ENCODE data around the gene OMA1. TPM values are rescaled to one million over a fixed set of nuclear protein-coding genes. Genes with fewer than 3 reads are reported as not detected.
"Not testable (repeated sequence)": the region's sequence is repeated elsewhere in the genome, so short reads cannot be mapped to it uniquely, and the experiment has no call there.

OMA1 gene
- total RNA-seq, 1 donor from 2014 or later = 8.8 TPM

DNA sequence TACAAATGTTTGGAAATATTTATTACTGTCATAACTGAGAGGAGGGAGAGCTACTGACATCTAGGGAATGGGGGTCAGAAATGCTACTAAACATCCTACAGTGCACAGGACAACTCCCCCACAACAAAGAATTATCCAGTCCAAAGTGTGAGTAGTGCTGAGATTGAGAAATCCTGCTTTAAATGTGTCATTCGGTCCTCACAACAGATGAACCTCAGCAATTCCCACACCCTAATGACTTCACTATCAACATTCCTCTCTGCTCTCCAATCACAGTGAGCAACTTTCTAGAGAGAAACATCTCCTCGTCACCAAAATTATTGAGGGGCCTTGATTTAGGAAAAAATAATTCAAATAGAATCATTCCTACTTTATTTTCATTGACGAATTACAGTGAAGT, 18.0 kb downstream of the OMA1 start:
- no peak for DNase-seq (ENCODE audit: low read depth, low spot score)

DNA sequence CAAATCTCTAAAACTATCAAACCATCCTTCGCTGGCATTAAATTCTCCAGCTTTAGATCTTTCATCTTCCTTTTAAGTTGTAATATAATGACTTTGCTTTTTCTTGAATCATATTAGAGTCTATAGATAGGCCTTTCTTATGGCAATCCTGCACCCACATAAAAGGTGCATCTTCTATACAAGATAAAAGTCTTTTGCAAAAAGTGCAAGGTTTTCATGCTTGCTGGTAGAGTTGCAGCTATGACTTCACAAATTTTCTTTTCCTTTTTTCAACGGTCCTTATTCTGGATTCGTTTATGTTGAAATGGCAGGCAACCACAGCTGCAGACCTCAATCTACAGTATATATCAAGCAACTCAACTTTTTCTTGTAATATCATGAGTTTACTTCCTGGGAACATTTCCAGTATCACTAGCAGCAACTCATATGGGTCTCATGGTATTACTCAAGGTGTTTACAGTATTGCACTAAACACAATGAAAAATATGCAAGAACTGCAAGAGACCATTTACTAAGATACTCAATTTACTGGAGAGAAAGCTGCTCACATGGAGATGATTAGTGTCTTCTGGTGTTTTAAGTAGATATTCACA, 22.1 kb downstream of the OMA1 start:
- DNase-seq (ENCODE audit: low read depth, low spot score) = no peak

DNA sequence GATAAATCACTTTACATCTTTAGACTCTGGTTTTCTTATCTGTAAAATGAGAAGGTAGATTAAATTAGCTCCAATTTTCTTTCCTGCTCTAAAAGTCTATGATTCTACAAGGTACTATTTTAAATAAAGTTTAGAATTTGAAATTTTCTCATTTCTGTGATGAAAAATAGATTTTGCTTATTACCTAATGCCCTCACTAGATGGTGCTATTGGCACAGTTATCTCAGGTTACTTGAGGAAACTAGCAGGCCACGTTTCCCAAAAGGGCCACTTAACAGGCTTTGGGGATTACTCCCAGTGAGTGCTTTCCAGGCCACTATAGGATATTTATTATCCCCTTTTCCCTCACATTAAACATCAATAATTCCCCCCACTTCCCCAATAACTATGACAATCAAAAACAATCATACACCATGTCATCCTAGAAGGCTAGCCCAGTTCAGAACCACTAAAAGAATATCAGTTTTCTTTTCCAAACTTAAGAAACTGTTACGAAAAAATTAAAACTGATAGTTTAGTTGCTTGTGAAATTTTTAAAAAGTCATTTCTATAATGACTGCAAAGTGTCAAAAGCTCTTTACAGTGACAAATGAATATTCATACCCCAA, 30.6 kb downstream of the OMA1 start:
- peak; percentile 52 for DNase-seq (ENCODE audit: low read depth, low spot score)

DNA sequence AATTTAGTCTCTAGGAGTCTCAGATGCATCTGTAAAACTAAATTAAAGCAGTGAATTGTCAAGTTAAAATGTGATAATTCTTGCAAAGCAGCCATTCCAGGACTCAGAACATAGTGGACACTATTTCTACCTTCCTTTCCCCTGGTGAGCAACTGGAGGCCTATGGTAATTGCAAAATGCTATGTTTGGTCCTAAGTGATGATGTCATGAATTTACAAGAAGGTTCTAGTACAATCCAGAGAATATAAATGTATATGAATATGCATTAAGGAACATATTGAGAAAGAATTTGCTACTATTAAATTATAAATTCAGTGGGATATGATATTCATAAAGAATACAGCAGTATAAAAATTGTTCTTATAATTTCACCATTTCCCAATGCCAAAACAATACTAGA, 32.6 kb downstream of the OMA1 start:
- no peak for DNase-seq (ENCODE audit: low read depth, low spot score)

DNA sequence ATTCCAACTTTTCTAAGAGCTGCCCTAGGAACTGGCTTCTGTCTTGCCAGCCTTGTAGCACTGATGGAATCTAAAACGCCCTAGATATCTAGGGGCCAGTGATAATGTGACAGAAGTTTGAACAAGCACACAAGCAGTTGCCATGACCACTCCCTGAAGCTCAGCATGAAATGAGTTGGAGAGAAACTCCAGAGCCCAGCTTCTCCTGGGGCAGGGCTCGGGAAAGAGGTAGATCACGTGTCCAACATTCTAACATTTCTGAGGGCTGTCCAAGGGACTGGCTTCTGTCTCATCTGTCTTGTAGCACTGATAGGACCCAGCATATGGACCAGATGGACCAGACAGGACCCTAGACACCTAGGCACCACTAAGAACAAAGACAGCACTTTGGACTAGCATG, 37.9 kb downstream of the OMA1 start:
- no peak for DNase-seq (ENCODE audit: low read depth, low spot score)

DNA sequence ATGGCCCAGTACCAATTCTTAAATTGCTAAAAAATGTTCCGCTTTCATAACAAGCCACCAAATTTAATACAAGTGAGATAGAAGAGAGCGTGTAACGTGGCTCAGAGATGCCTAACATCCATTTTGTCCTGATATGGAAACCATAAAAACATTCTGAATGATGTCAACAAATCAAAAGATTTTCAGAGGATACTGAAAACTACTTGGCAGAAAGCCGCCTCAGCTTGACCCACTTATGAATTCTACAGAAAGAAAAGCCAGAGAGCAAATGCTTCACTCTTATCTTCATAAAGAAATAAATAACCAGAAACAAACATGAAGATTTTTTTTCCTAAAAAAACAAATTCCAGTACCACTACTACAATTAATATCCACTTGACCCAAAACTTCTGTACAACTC, 41.2 kb downstream of the OMA1 start:
- no peak for DNase-seq (ENCODE audit: low read depth, low spot score)

DNA sequence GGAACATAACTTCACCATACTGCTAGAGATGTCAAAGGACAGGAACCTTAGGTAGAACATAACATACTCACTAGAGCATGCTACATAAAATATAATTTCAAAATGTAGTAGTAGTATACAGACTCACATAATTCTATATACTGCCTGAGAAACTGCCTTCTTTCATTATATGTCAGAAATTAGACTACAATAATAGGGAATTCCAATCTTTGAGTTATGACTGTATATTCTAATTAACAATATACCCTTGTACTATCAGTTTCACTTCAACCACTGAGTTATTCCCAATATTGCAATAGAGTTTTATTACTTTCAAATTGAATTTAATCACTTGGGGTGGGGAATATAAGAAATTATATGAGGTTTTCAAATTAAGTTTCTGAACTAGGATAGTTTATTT, 44.0 kb downstream of the OMA1 start:
- no peak for DNase-seq (ENCODE audit: low read depth, low spot score)

DNA sequence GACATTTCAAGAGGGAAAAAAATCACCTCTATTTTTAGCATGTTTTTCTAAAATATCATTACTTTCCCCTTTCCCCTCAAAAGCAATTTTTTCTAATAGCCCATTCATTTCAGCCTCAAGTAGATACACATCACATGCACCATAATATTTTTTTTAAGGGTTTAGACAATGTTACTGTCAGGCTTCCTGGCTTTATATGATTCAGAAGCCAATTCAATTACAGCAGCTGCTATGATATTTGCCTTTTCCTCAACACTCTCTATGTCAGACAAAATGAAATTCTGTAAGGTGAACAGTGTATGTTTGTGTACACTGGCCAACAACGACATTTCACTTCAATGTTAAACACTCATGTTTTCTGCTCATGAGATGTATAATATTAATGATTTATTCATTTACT, 46.5 kb downstream of the OMA1 start:
- no peak for DNase-seq (ENCODE audit: low read depth, low spot score)

DNA sequence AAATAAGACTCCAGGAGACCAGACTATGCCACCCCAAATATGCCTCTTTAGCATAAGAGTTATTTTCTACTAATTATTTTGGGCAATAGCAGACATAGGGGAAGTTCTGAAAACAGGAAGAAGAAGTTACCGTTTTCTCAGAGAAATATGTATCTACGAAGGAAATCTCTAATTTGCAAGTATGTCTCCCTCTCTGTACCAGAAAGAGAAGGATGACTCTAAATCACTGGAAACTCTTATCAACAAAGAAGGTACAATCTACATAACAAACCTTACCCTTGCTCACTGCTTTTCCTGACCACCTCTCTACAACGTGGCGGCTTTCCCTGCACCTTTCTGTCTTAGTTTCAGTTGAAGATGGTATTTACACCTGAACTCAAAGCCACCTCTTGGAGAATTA, 49.0 kb downstream of the OMA1 start:
- no peak for DNase-seq (ENCODE audit: low read depth, low spot score)

DNA sequence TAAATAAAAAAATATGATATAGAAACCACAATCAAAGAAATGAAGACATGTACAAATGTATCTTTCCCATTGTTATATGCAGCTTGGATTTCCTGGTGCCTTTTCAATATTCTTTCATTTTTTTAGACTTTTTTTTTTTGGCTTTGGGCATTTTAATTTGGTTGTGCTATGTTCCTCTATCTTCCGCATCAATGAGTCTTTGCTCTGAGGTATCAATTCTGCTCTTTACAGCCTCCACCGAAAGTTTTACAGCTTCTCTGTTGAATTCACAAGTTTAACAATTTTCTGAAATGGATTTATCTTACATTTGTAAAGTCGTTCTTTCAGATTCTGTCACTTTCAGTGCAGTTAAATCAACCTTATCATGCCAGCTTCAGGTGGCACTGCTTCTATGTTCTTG, 50.5 kb downstream of the OMA1 start:
- no peak for DNase-seq (ENCODE audit: low read depth, low spot score)

DNA sequence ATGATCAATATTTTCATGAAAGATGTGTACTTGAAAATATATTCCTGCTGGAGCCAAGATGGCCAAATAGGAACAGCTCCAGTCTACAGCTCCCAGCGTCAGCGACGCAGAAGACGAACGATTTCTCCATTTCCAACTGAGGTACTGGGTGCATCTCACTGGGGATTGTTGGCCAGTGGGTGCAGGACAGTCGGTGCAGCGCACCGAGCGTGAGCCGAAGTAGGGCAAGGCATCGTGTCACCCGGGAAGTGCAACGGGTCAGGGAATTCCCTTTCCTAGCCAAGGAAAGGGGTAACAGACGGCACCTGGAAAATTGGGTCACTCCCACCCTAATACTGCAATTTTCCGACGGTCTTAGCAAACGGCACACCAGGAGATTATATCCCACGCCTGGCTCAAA, 57.6 kb downstream of the OMA1 start:
- not testable (repeated sequence) for DNase-seq (ENCODE audit: low read depth, low spot score)

DNA sequence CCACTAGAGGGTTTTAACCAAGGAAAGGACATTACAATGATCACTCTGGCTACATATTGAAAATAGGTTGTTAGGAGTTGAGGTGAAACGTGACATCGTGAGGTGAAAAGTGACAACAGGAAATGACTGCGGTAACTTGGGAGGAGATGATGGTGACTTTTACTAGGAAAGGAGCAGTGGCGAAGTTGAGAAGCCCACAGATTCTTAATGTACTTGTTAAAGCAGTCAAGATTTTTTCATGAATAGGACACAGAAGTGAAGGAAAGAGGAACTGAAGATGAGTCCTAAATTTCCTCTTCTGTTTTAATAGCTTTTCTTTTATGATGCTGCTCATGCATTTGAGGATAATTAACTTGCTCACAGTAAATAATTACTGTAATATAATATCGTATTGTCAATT, 59.5 kb downstream of the OMA1 start:
- no peak for DNase-seq (ENCODE audit: low read depth, low spot score)

DNA sequence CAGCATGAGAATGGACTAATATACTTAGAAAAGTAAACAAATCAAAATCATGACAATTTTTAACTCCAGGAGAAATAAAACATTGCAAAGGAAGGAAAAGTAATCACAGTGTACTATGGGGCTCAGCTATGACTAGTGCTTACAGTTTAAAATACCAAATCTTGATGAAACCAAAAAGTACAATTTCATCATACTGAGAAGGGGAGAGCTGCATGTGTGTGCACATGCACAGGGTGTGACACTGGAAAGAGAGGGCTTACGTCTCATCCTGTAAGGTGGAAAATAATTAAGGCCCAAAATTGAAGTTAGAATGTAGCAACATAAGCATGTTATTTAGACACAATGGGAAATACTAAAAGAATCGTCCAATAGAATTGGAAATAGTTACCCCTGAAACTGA, 64.6 kb downstream of the OMA1 start:
- no peak for DNase-seq (ENCODE audit: low read depth, low spot score)

DNA sequence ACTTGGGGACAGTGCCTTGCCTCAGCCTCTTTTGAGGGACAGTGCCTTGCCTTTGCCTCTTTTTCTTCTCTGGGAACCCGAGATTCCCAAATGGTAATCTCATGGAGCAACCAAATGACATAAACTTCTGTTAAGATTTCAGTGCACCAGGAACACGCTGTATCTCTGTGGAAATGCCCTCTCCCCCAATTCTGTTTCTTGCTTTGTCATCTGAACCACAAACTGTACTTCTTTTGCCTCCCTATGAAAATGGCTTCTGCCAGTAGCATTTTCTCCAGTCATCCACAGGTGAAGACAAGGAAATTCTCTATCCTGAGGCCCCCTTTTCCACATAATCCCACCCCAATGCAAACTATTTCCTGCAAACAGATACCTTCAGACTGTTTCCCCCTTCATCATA, 66.3 kb downstream of the OMA1 start:
- no peak for DNase-seq (ENCODE audit: low read depth, low spot score)

DNA sequence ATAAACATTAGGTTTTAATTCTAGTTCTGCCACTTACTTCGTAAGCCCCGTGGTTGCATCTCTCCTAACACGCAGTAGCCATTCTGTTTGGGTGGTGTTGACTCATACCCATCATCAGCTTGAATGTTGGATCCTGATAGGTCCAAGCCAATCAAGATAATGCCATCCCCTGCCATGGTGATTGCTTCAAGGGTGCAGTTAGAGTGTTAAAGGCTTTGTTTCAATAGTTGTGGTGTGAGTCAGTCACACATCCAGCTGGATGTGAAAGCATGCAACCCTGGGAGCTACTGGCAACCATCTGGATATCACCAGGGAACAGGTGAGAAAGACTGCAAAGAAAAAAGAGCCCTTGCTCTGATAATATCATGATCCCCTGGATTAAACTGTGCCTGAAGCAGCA, 69.1 kb downstream of the OMA1 start:
- DNase-seq (ENCODE audit: low read depth, low spot score) = no peak

DNA sequence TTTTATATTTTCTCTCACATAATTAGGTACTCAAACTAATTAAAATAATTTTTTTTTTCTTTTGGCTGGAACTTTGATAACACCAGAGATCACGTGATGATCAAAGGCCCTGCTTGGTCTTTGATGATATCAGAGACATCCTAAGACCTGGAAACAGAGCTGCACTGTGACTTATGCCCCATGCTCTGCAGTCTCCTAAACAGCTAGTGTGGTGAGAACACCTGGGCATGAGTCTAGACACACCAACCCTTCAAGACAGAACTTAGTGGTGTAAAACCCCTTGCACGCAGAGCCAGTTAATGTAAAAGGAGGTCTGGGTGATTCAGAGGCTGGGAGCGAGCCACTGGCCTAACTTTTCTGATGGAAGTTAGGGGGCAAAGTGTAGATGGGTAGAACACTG, 70.3 kb downstream of the OMA1 start:
- no peak for DNase-seq (ENCODE audit: low read depth, low spot score)

DNA sequence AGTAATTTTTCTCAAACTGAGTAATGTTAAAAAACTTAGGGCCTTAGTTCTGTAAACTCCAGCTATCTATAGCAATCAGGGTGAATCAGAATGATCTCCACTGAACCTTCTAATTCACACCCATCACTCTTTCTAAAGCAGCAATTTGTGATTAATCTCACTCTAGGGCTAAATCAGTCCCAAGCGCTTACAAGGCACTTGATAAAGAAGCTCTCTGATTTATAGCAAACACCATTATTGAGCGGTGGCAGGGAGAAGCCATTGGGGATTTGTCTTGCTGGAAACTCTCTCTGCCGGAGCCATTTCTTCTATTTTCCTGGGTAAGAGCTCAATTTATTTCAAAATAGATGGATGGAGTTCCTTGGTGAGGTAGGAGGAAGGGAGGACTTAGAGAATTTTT, 77.0 kb downstream of the OMA1 start:
- no peak for DNase-seq (ENCODE audit: low read depth, low spot score)

DNA sequence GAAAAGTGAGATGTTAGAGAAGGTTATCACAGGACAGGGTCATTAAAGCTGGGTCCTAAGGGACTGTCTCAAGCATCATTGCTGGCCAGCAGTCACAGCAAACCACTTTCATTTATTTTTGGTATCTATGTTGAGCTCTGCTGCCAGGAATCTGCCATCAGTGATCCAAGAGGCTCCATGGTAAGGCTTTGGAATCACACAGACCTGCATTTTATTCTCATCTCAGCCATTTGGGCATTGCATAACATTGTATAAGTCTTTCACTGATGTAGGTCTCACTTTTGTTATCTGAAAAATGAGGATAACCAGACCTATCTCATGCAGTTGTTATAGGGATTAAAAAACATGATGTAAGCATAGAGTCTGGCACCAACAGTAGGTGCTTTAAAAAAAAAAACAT, 77.5 kb downstream of the OMA1 start:
- no peak for DNase-seq (ENCODE audit: low read depth, low spot score)

DNA sequence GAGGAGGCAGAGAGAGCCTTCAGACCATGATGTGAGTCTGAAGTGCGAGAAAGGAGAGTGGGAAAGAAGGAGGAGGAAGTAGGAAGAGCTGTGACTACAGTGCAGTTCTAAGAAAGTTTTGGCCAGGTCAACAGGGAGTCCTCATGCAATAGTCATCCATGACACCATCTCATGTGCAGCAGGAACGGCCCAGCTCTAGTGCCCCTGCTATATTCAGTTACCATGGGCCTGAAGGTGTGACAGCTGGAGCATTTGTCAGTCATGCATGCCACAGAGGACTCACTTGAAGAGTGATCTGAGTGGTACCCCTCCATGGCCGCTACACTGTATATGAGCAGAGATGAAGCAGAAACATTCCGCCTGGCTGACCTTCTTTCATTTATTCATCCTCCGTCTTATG, 77.9 kb downstream of the OMA1 start:
- DNase-seq (ENCODE audit: low read depth, low spot score) = no peak

DNA sequence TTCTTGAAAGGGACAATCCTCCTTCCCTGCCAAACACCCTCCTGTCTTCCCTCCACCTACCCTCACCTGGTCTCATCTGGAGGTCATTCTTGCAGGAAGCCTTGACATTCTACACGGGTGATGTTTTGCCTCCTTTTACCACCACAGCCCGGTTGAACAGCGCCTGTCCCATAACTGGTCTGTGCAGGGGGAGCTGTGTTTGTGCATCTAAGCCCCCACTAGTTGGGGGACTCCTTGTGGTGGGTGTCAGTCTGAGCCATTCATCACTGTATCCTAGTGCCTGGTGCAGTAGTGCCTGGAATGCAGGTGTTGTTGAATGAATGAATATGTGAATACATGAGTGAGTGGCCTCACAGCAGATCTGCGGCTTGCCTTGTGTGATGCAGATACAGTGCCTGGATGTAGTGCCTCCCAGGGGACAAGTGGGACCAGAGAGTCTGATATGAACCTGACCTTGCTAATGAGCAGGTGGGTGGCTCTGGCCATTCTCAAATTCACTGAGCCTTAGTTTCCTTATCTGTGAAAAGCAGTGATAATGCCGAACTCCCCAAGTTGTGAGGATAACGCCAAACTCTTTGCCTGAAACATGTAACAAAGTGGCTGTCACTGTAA, 79.8 kb downstream of the OMA1 start:
- DNase-seq (ENCODE audit: low read depth, low spot score) = no peak

DNA sequence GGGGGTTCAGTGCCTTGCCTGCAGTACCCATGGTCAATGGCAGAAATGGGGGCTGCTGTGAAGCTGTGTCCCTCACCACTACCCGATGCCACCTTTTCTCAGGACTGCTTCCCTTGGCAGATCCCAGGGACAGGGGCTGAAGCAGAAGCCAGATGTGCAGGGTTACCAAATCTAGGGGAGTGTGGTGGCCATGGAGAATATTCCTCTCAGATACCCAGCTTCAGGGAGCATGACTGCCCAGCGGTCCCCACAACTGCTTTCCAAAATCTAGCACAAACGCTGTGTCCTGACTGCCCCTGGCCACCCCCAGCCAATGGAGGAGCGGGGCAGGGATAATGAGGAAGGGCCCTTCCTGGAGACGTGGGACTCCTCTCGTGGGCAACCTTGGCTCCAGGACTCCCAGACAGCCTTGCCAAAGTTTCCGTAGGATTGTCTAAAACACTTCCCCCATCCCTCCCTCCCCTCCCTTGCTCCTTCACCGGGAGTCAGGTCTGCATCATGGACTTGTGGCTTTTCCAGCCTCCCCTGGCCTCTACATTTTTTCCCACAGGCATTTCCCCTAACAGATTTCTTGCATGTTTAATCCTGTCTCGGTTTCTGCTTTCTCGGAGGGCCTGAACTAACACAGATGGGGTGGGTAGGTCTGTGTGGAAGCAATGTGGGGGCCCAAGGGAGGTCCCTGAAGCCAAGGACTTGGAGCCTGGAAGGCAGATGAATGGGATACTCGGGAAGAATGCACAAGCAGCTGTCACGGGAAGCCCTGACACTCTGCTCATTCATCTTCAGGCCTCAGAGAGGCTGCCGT, 80.5 kb downstream of the OMA1 start:
- DNase-seq (ENCODE audit: low read depth, low spot score) = no peak

DNA sequence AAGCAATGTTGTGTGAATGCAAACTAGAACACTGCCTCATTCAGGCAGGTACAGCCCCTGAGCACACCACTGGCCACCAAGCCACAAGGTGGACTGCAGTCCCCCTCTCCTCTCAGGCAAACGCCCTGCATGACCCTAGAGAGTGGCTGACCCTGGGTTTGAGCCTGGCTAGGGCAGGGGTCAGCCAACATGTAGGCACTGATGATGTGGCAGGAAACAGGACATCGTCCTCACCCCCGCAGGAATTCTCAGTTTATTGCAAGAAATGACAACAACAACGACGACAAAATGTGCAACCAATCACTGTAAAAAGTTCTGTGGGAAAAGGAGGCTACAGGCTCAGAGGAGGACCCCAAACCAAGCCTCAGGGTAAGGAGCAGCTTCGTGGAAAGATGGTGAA, 81.3 kb downstream of the OMA1 start:
- no peak for DNase-seq (ENCODE audit: low read depth, low spot score)

DNA sequence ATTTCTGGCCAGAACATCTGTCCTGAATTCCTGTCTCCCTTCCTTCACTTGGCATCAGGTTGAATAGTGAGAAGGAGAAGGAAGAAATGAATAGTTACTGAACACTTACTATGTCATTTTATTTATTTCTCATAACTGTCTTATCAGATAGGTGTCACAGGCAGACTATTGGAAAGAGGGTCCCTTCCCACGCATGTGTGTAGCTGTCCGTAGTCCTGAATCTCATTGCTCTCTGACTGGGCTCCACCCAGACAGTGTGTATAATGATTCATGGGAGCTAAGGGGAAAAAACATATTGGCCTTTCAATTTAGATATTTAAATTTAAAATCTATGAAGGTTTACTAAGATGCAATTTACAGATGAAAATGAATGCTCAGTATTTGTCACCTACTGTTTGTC, 86.1 kb downstream of the OMA1 start:
- no peak for DNase-seq (ENCODE audit: low read depth, low spot score)

Data from pulmonary artery endothelial cell (primary cell).